DLD1 (cell line): ENCODE results near the gene SELPLG.
"Not testable (repeated sequence)": the region's sequence is repeated elsewhere in the genome, so short reads cannot be mapped to it uniquely, and the experiment has no call there.

Experiments
- in situ Hi-C: cut with HindIII; loops from 2 replicates; pipeline ENCODE4 v1.10.0; 2017; ENCODE audit warnings: low sequenced_read_pairs

SELPLG gene

DNA sequence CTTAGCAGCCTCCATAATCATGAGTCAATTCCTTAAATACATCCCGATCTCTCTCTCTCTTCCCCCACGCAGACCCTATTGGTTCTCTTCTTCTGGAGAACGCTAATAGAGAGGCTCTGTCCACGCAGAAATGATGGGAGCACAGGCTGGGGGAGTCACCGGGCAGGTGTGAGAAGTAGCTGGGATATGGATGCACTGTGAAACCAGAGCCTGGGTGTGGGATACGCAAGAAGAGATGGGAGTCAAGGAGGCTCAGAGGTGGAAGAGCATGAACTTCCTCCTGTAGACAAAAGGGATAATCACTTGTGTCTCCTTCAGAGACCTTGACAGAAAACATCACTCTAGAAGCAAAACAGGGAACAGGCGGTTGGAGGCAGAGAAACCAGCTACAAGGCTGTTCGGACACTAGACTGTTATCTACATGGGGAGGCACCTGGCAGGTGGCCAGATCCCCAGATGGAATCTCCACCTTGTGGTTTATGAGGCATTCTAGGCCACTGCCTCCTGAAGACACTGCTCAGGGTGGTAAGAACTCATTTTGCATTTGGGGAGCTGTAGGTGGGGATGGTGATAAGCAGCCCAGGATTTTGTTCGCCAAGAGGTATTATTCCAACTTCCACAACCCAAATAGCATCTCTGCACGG, 7.2 kb upstream of the SELPLG start:
- in situ Hi-C loops = loop anchor here (5.0 kb wide), 1 partner anchor 34 kb away; no protein-coding TSS in a partner anchor

- in situ Hi-C loops = no loop called here
These were observed 5.5 kb upstream of the SELPLG start for GRCh38 chr12:108638997-108639822.

DNA sequence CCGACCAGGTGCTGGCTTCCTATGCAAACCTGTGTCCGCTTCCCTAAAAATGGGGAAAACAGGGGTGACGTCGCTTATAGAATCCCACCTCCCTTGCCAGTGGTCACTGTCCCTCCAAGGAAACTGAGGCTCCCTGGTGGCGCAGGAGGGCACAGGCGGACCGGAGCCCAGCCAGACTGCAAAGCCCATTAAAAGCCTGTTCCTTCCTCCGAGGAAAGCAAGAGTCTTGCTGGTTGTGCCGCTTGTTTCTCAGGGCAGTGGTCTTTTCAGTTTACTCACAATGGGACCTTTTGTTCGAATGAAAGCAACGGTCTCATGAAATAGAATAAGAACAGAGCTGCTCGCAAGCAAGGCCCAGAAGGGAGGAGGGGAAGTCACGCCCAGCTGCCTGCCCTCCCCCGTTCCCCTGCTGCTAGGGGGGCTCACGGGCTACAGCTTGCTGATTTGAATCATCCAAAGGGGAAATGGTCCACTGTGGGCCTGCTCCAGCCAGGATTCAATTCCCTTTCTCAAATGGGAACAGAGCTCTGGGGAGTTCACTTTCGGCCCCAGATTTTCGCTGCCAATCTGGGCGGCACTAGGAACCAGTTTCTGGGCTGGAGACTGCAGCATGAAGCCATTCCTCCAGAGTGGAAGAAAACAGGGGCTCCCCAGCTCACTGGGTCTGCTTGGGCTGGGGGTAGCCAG, 4.6 kb upstream of the SELPLG start:
- in situ Hi-C loops = no loop called here

GRCh38 chr12:108637222-108637971, 3.7 kb upstream of the SELPLG start:
- in situ Hi-C loops = no loop called here

GRCh38 chr12:108635997-108636808, 2.5 kb upstream of the SELPLG start:
- in situ Hi-C loops = no loop called here

DNA sequence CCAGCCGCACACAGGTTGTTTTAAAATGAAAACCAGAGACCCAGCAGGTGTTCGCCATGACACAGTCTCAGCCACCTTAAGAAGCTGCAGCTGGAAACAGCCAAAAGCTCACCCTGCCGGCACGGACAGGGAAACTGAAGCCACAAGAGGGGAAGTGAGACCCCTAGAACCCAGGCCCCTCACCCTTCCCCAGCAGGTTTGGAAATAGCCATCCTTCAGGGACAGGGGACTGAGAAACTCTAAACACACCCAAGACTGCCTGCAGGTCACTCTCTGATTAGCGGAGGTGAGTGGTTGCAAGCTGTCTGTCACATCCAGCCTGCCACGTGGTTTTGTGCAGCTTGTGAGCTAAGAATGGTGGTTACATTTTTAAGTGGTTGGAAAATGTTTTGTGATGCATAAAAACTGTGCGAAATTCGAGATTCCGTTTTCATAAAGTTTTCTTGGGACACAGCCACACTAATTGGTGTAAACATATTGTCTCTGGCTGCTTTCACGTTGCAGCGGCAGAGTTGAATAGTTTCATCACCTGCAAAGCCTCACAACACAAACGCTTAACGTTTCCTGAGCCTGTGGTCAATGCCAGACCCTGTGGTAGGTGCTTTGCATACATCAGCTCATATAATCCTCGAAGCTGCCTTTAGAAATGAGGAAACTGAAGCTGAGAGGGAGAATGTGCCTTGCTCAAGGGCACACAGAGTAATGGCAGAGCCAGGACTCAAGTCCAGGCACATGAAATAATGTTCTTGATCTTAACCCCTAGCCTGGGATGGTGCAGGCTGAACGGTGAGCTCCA, 1.7 kb upstream of the SELPLG start:
- in situ Hi-C loops = no loop called here

GRCh38 chr12:108634341-108634751, 652 bp upstream of the SELPLG start:
- in situ Hi-C loops = no loop called here

GRCh38 chr12:108633081-108633533, 587 bp downstream of the SELPLG start:
- in situ Hi-C loops = no loop called here

- in situ Hi-C loops = not testable (repeated sequence)
These were observed 2.4 kb downstream of the SELPLG start for GRCh38 chr12:108631261-108631660.

DNA sequence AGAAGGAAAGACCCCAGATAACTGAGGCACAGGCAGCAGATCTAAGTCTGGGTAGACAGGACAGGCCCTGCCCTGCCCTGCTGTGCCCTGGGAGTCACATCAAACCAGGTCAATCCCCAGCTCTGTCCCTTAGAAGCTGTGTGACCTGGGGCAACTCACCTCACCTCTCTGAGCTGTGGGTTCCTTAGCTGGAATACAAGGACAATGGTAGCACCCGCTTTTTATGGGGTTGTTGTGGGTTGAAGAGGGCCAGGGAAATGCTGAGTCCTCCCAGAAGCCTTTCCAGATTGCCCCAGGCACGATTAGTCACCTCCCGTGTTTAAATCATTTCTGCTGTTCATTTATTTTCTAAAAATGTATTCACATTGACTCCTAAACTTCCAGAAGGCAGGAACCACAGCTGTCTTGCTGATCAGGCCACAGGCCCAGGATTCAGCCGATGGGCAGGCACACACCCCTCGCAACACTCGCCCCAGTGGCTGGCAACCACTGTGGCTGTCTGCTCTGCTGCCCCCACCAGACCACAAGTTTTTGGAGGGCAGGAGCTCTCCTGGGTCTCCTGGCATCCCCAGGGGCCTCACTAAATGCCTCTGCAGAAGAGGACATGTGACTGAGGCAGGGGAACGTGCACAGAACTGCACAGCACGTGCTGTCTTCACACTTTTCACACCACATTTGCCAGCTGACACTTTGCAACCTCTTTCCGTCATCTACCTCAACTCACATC, 3.0 kb downstream of the SELPLG start:
- in situ Hi-C loops = no loop called here

DNA sequence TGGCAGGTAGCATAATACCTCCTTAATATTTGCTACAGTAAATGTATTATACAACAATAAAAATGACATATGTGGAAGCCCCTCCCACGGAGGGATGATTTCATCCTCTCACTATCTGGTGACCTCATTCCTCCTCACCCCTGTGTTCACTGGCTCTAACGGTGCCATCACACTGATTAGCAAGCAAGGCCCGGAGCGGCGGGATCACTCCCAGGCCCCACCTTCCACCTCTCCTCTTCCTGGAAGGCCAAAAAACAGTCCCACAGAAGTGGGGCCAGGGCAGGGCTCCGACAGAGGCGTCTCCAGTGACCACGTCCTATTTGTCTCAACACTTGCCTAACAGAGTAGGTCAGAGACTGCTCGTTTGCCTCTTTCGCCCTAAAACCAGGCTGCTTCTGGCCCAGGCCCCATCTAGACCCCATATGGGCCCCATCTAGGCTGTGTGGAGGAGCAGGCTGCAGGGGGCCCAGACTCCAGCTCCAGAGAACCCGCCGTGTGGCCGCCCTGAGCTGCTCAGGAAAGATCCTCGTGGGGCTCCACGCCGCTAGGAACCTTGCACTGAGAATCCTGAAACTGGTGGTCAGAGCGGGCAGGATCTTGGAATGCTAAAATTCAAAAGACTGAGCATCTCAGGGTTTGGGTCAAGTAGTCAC, 3.7 kb downstream of the SELPLG start:
- in situ Hi-C loops = no loop called here

DNA sequence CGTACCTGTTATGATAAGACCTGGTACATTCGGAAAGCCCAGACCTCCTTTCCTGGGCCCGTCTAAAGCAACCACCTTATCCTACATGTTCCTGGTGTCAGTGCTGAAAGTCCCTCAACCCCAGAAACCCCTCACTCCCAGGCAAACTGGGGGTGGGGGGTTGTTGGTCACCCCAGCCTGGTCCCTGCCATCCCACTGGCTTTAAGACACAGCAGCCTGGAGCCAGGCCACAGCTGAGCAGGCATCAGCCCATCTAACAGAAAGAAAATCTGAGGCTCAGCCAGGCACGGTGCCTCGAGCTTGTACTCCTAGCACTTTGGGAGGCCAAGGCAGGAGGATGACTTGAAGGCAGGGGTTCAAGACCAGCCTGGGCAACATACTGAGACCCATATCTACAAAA, 4.5 kb downstream of the SELPLG start:
- in situ Hi-C loops = no loop called here

DNA sequence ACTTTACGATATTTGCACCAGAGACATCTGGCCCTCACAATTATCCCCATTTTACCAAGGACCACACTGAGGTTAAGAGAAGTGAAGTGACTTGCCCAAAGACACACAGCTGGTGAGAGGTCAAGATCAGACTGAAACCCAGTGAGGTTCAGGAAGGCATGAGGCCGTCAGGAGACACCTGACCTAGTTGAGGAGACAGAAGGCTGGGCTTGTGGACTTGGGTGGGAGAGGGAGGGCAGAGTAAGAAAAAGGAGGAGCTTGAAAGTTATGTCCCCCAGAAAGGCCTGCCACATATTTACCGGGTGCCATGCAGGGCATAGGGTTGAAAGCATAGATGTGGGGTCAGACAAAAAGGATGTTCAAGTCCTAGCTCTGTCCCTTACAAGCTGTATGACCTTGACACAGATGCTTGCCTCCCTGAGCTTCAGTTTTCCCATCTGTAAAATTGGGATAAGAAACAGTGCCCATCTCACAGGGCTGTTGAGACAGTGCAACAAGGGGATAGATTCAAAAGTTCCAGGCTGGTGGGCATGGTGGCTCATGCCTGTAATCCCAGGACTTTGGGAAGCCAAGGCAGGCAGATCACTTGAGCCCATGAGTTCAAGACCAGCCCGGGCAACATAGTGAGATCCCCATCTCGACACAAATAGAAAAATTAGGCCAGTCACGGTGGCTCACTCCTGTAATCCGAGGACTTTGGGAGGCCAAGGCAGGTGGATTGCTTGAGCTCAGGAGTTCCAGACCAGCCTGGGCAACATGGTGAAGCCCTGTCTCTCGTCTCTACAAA, 6.4 kb downstream of the SELPLG start:
- in situ Hi-C loops = no loop called here

DNA sequence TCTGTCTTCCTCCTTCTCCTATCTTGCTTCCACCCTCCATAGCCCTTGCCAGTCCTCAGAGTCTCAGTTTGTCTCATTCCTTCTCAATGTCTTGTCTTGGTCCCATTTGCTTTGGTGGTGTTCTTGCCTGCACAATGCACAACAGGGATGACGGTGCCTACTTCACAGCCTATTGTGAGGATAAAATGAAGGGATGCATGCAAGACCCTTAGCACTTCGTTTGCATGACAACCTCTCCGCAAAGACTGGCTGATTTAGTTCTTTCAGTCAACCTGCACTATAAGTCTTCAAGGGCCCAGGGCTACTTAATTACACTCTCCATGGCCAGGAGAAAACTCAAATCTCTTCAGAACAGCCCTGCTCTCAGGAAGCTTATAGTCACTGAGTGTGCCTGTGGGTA, 8.5 kb downstream of the SELPLG start:
- in situ Hi-C loops = no loop called here

DNA sequence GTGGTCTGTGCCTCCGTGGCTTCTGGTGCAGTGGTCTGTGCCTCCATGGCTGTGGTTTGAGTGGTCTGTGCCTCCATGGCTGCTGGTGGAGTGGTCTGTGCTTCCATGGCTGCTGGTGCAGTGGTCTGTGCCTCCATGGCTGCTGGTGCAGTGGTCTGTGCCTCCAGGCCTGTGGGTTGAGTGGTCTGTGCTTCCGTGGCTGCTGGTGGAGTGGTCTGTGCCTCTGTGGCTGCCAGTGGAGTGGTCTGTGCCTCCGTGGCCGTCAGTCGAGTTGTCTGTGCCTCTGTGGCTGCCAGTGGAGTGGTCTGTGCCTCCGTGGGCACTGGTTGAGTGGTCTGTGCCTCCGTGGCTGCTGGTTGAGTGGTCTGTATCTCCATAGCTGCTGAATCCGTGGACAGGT, 10.1 kb downstream of the SELPLG start:
- in situ Hi-C loops = no loop called here

DNA sequence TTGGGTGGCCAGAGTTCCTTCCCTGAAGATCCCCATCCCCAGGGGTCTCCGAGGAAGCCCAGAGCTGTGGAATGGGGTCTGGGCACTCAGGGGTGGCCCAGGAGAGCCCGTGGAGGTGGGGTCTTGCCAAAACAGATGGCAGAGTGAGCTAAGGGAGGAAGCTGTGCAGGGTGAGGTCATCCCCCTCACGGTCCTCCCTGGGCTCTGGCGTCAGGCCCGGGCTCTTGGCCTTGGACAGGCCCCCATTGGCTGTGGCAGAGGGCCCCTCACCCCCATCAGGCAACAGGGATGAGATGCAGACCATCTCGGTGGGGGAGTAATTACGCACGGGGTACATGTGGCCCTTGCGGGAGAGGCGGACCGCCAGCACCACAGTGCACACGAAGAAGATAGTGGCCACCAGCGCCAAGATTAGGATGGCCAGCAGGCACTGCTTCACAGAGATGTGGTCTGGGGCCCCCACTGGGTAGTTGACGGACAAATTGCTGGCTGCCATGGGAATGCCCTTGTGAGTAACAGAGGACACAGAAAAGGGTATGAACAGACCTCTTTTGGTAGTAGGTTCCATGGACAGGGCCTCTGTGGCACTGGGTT, 10.7 kb downstream of the SELPLG start:
- in situ Hi-C loops = no loop called here

DNA sequence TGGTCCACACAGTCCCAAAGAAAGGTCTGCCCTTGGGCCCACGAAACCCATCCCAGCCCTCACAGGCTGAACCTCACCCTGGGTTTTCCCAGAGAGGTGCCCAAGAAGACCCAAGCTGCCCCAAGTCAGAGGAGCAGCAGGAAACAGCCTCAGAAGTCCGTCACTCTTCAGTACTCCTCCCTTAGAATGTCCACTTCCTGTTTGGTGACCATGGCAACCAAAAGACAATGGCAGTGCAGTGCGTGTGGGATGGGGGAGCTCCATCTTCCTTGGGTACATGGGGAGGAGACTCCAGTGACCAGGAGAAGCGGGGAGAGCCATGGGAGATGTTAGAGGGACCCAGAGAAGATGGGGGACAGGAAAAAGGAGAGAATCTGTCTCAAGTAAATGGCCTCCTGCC, 11.3 kb downstream of the SELPLG start:
- in situ Hi-C loops = no loop called here
